ENCODE measurements around the gene PCDHB8.
"Not testable (repeated sequence)": the region's sequence is repeated elsewhere in the genome, so short reads cannot be mapped to it uniquely, and the experiment has no call there.

Gene PCDHB8

DNA sequence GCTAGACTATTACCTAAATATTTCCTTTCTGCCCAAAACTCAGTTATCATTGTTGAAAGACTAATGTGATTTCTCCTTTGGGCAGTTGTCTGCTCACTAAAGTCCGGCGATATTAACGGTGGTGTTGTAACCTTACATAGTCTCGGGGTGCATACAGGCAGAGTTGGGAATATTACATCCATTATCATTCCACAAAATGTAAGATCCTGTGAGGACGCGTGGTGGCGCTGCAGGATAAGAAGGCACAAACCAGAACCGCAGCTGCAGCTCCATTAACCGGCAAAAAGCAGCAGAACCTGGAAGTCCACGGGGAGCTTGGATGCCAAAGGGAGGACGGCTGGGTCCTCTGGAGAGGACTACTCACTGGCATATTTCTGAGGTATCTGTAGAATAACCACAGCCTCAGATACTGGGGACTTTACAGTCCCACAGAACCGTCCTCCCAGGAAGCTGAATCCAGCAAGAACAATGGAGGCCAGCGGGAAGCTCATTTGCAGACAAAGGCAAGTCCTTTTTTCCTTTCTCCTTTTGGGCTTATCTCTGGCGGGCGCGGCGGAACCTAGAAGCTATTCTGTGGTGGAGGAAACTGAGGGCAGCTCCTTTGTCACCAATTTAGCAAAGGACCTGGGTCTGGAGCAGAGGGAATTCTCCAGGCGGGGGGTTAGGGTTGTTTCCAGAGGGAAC, 36.2 kb downstream of the PCDHB8 start, which contains the start of gene PCDHB13:
TSS of gene PCDHB13 (plus strand) at position 264 of the 684 bp plus-strand sequence. CDS start at position 469, 205 bp downstream.
- not testable (repeated sequence) for DNase-seq

DNA sequence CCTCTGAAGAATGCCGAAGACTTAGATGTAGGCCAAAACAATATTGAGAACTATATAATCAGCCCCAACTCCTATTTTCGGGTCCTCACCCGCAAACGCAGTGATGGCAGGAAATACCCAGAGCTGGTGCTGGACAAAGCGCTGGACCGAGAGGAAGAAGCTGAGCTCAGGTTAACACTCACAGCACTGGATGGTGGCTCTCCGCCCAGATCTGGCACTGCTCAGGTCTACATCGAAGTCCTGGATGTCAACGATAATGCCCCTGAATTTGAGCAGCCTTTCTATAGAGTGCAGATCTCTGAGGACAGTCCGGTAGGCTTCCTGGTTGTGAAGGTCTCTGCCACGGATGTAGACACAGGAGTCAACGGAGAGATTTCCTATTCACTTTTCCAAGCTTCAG, 37.0 kb downstream of the PCDHB8 start:
- H3K27ac ChIP-seq; H3K9me3 ChIP-seq (ENCODE audit: severe bottlenecking); H3K4me3 ChIP-seq (ENCODE audit: low read depth, low read length); H3K36me3 ChIP-seq; H3K27me3 ChIP-seq (ENCODE audit: insufficient read depth, low read depth, severe bottlenecking); DNase-seq: not testable (repeated sequence)

More for the DNA sequence above, 36.2 kb downstream of the PCDHB8 start, which contains the start of gene PCDHB13:
- H3K27ac ChIP-seq; H3K36me3 ChIP-seq; H3K9me3 ChIP-seq (ENCODE audit: severe bottlenecking); H3K27me3 ChIP-seq (ENCODE audit: insufficient read depth, low read depth, severe bottlenecking); H3K4me3 ChIP-seq (ENCODE audit: low read depth, low read length): not testable (repeated sequence)

DNA sequence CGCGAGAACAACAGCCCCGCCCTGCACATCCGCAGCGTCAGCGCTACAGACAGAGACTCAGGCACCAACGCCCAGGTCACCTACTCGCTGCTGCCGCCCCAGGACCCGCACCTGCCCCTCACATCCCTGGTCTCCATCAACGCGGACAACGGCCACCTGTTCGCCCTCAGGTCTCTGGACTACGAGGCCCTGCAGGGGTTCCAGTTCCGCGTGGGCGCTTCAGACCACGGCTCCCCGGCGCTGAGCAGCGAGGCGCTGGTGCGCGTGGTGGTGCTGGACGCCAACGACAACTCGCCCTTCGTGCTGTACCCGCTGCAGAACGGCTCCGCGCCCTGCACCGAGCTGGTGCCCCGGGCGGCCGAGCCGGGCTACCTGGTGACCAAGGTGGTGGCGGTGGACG, 37.9 kb downstream of the PCDHB8 start:
- not testable (repeated sequence) for H3K4me3 ChIP-seq (ENCODE audit: low read depth, low read length); H3K36me3 ChIP-seq; H3K27ac ChIP-seq; DNase-seq; H3K27me3 ChIP-seq (ENCODE audit: insufficient read depth, low read depth, severe bottlenecking); H3K9me3 ChIP-seq (ENCODE audit: severe bottlenecking)

DNA sequence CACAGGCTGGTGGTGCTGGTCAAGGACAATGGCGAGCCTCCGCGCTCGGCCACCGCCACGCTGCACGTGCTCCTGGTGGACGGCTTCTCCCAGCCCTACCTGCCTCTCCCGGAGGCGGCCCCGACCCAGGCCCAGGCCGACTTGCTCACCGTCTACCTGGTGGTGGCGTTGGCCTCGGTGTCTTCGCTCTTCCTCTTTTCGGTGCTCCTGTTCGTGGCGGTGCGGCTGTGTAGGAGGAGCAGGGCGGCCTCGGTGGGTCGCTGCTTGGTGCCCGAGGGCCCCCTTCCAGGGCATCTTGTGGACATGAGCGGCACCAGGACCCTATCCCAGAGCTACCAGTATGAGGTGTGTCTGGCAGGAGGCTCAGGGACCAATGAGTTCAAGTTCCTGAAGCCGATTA, 38.4 kb downstream of the PCDHB8 start:
- not testable (repeated sequence) for H3K36me3 ChIP-seq; DNase-seq; H3K4me3 ChIP-seq (ENCODE audit: low read depth, low read length); H3K9me3 ChIP-seq (ENCODE audit: severe bottlenecking); H3K27ac ChIP-seq; H3K27me3 ChIP-seq (ENCODE audit: insufficient read depth, low read depth, severe bottlenecking)

GRCh38 chr5:141223112-141223783, 45.7 kb downstream of the PCDHB8 start, which contains the start of gene PCDHB14:
PCDHB14 (plus strand) TSS chr5:141223343; CDS start chr5:141223506, 163 bp downstream.
- Histone ChIP-seq H3K36me3 (no peaks in the 10 kb centered on the region), H3K9me3 (ENCODE audit: severe bottlenecking) (no peaks in the 10 kb centered on the region), H3K27ac (peak within 1 kb of the TSS; percentile 47; the same call in 1 of the 2 replicates), H3K27me3 (ENCODE audit: insufficient read depth, low read depth, severe bottlenecking) (no peaks in the 10 kb centered on the region), H3K4me3 (ENCODE audit: low read depth, low read length) (peak within 1 kb of the TSS; percentile 41)
- TF ChIP-seq, protein P1, sequence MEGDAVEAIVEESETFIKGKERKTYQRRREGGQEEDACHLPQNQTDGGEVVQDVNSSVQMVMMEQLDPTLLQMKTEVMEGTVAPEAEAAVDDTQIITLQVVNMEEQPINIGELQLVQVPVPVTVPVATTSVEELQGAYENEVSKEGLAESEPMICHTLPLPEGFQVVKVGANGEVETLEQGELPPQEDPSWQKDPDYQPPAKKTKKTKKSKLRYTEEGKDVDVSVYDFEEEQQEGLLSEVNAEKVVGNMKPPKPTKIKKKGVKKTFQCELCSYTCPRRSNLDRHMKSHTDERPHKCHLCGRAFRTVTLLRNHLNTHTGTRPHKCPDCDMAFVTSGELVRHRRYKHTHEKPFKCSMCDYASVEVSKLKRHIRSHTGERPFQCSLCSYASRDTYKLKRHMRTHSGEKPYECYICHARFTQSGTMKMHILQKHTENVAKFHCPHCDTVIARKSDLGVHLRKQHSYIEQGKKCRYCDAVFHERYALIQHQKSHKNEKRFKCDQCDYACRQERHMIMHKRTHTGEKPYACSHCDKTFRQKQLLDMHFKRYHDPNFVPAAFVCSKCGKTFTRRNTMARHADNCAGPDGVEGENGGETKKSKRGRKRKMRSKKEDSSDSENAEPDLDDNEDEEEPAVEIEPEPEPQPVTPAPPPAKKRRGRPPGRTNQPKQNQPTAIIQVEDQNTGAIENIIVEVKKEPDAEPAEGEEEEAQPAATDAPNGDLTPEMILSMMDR (IDR thresholded peaks at IDR 0.05; ENCODE audit: low read depth, low read length) = peak; percentile 47
- DNase-seq = peak; percentile 47

GRCh38 chr5:141224844-141225243, 47.3 kb downstream of the PCDHB8 start:
- not testable (repeated sequence) for H3K4me3 ChIP-seq (ENCODE audit: low read depth, low read length); H3K27me3 ChIP-seq (ENCODE audit: insufficient read depth, low read depth, severe bottlenecking); H3K36me3 ChIP-seq; H3K27ac ChIP-seq; H3K9me3 ChIP-seq (ENCODE audit: severe bottlenecking); DNase-seq

- DNase-seq; H3K27ac ChIP-seq; H3K36me3 ChIP-seq; H3K27me3 ChIP-seq (ENCODE audit: insufficient read depth, low read depth, severe bottlenecking); H3K4me3 ChIP-seq (ENCODE audit: low read depth, low read length); H3K9me3 ChIP-seq (ENCODE audit: severe bottlenecking): not testable (repeated sequence)
Observed at GRCh38 chr5:141225421-141225820, 47.8 kb downstream of the PCDHB8 start.
